H1 (cell line): ENCODE results near the gene MYCBP2. TPM values are rescaled to one million over a fixed set of nuclear protein-coding genes. Genes with fewer than 3 reads are reported as not detected.

ENCODE experiments used
- CTCF ChIA-PET: fragments of 300-600 bp; sonication (Branson Sonifier 250); formaldehyde crosslinking; loops from one replicate; lab custom pipeline; 2021; ENCODE audit not compliant: partially characterized antibody; lab: Charles Lee
- POLR2A ChIA-PET: fragments of 300-600 bp; sonication (Branson Sonifier 250); formaldehyde crosslinking; loops from one replicate; lab custom pipeline; 2021; ENCODE audit warnings: inconsistent platforms; ENCODE audit not compliant: partially characterized antibody; lab: Charles Lee
- DNase-seq, 2 experiments: peaks; one replicate each; pipeline versions ENCODE4 v3.0.0 to v3.0.0-alpha.2; 2010 to 2022; ENCODE audit warnings: low spot score in 2 of 2, low read depth in 1 of 2, mixed read lengths in 1 of 2
- FAIRE-seq: peaks from 2 replicates; lab custom pipeline; 2011; peaks lifted over from hg19 to GRCh38; lab: Jason Lieb, UNC
- H2AFZ ChIP-seq: 2 replicates; pipeline ENCODE4 v1.8.1; 2012; ENCODE audit warnings: low read length, inconsistent platforms
- H2AK5ac ChIP-seq: 2 replicates; pipeline ENCODE4 v1.6.1; 2013; ENCODE audit warnings: low read depth, low read length
- H2BK120ac ChIP-seq: replicated peaks from 2 replicates; pipeline ENCODE3; 2013; ENCODE audit warnings: low read depth, low read length, inconsistent platforms
- H2BK12ac ChIP-seq: 2 replicates; pipeline ENCODE4 v1.6.1; 2013; ENCODE audit warnings: low read depth, low read length
- H2BK15ac ChIP-seq: 2 replicates; pipeline ENCODE4 v1.6.1; 2013; ENCODE audit warnings: low read length
- H2BK20ac ChIP-seq: 2 replicates; pipeline ENCODE4 v1.6.1; 2013; ENCODE audit warnings: low read length
- H2BK5ac ChIP-seq: 2 replicates; pipeline ENCODE4 v1.6.1; 2013; ENCODE audit warnings: low read depth, low read length
- H3K14ac ChIP-seq: 2 replicates; pipeline ENCODE4 v1.6.1; 2013; ENCODE audit warnings: inconsistent platforms; ENCODE audit not compliant: insufficient read length
- H3K18ac ChIP-seq: 2 replicates; pipeline ENCODE4 v1.6.1; 2013; ENCODE audit warnings: low read length; ENCODE audit errors: extremely low read depth
- H3K23ac ChIP-seq: 2 replicates; pipeline ENCODE4 v1.6.1; 2013; ENCODE audit warnings: inconsistent platforms; ENCODE audit not compliant: insufficient read length
- H3K23me2 ChIP-seq: 2 replicates; pipeline ENCODE4 v1.6.1; 2013; ENCODE audit warnings: low read depth, low read length
- H3K27ac ChIP-seq: 2 replicates; pipeline ENCODE4 v1.6.1; 2011; ENCODE audit warnings: low read depth, low read length, inconsistent platforms
- H3K27me3 ChIP-seq, 4 experiments: replicated peaks in 1 of 4; 1 replicate in 1 of 4; 2 replicates in 3 of 4; pipeline versions ENCODE4 v1.6.1 to v1.8.1; 2011 to 2013; ENCODE audit warnings: low read length in 3 of 4, mild to moderate bottlenecking in 3 of 4, inconsistent platforms in 2 of 4, mixed read lengths in 2 of 4, moderate library complexity in 1 of 4; ENCODE audit not compliant: control insufficient read depth in 3 of 4, insufficient read depth in 3 of 4; ENCODE audit errors: extremely low read depth in 1 of 4
- H3K36me3 ChIP-seq, 4 experiments: 2 replicates each; pipeline versions ENCODE4 v1.6.1 to v1.8.1; 2011 to 2013; ENCODE audit warnings: mild to moderate bottlenecking in 4 of 4, low read length in 3 of 4, moderate library complexity in 2 of 4, control low read depth in 1 of 4, inconsistent platforms in 1 of 4; ENCODE audit not compliant: insufficient read depth in 4 of 4, control insufficient read depth in 2 of 4
- H3K4ac ChIP-seq: replicated peaks from 2 replicates; pipeline ENCODE3; 2013; ENCODE audit warnings: low read length, low read depth, mixed read lengths, inconsistent platforms; ENCODE audit not compliant: insufficient read length
- H3K4me1 ChIP-seq, 4 experiments: replicated peaks in 1 of 4; 1 replicate in 1 of 4; 2 replicates in 3 of 4; pipeline versions ENCODE4 v1.6.1 to v1.8.1; 2011 to 2013; ENCODE audit warnings: low read length in 3 of 4, inconsistent platforms in 2 of 4, mixed read lengths in 1 of 4; ENCODE audit not compliant: insufficient read depth in 4 of 4, control insufficient read depth in 3 of 4
- H3K4me2 ChIP-seq, 2 experiments: 2 replicates each; pipeline versions ENCODE4 v1.6.1 to v1.8.1; 2011 to 2013; ENCODE audit warnings: low read depth in 2 of 2, low read length in 2 of 2, control low read depth in 1 of 2, inconsistent platforms in 1 of 2, mild to moderate bottlenecking in 1 of 2; ENCODE audit not compliant: insufficient read depth in 1 of 2
- H3K4me3 ChIP-seq, 4 experiments: fragments of 200-600, 300-600 bp in 1 of 4; sonication (generic), shearing (Covaris generic), sonication (Bioruptor Twin) in 1 of 4; 2 replicates each; pipeline versions ENCODE4 v1.5.1 to v1.8.1; 2011 to 2016; ENCODE audit warnings: low read length in 4 of 4, low read depth in 3 of 4, control low read depth in 2 of 4, inconsistent platforms in 2 of 4, mild to moderate bottlenecking in 2 of 4, mixed read lengths in 1 of 4, moderate library complexity in 1 of 4; ENCODE audit not compliant: insufficient read depth in 2 of 4; ENCODE audit errors: extremely low read depth in 1 of 4
- H3K56ac ChIP-seq: replicated peaks from 2 replicates; pipeline ENCODE3; 2013; ENCODE audit warnings: low read depth, mild to moderate bottlenecking, mixed read lengths, low read length, inconsistent platforms; ENCODE audit not compliant: insufficient read length
- H3K79me1 ChIP-seq: 2 replicates; pipeline ENCODE4 v1.6.1; 2013; ENCODE audit warnings: low read depth, low read length, control low read depth
- H3K79me2 ChIP-seq, 2 experiments: 2 replicates each; pipeline versions ENCODE4 v1.6.1 to v1.8.1; 2012 to 2013; ENCODE audit warnings: low read length in 2 of 2, mild to moderate bottlenecking in 2 of 2, inconsistent platforms in 1 of 2; ENCODE audit not compliant: insufficient read depth in 2 of 2, control insufficient read depth in 1 of 2
- H3K9ac ChIP-seq, 4 experiments: replicated peaks in 1 of 4; 1 replicate in 1 of 4; 2 replicates in 3 of 4; pipeline versions ENCODE4 v1.6.1 to v1.8.1; 2011 to 2013; ENCODE audit warnings: low read depth in 3 of 4, low read length in 3 of 4, control low read depth in 2 of 4, mild to moderate bottlenecking in 2 of 4, moderate library complexity in 2 of 4, inconsistent platforms in 1 of 4; ENCODE audit errors: extremely low read depth in 1 of 4
- H3K9me3 ChIP-seq, 2 experiments: 2 replicates each; pipeline versions ENCODE4 v1.6.1 to v1.8.1; 2012 to 2013; ENCODE audit warnings: mild to moderate bottlenecking in 2 of 2, moderate library complexity in 2 of 2, control low read depth in 1 of 2, inconsistent platforms in 1 of 2, low read depth in 1 of 2, low read length in 1 of 2, mixed read lengths in 1 of 2; ENCODE audit not compliant: insufficient read depth in 2 of 2
- H4K20me1 ChIP-seq, 2 experiments: replicated peaks in 1 of 2; 2 replicates each; pipeline versions ENCODE3 to v1.8.1; 2011 to 2013; ENCODE audit warnings: inconsistent platforms in 2 of 2, low read length in 2 of 2, mild to moderate bottlenecking in 1 of 2; ENCODE audit not compliant: insufficient read depth in 2 of 2, control insufficient read depth in 1 of 2
- H4K5ac ChIP-seq: 2 replicates; pipeline ENCODE4 v1.6.1; 2013; ENCODE audit warnings: low read length, low read depth, mixed read lengths, inconsistent platforms; ENCODE audit not compliant: insufficient read length
- H4K8ac ChIP-seq: 2 replicates; pipeline ENCODE4 v1.8.0; 2013; ENCODE audit warnings: mild to moderate bottlenecking, moderate library complexity, low read length, inconsistent platforms; ENCODE audit not compliant: insufficient read depth; ENCODE audit errors: extremely low read depth
- H4K91ac ChIP-seq: replicated peaks from 2 replicates; pipeline ENCODE3; 2013; ENCODE audit warnings: low read length, mixed read lengths, inconsistent platforms; ENCODE audit not compliant: insufficient read length
- CBX8 ChIP-seq: fragments of 300-800, 300-1000 bp; sonication (generic); IDR thresholded peaks from 2 replicates; pipeline ENCODE4 v1.7.1; 2016; ENCODE audit warnings: low read depth, low read length, borderline replicate concordance
- EGR1 ChIP-seq: IDR thresholded peaks from 2 replicates; pipeline ENCODE4 v1.6.1; 2011; ENCODE audit warnings: low read depth, low read length, borderline replicate concordance
- GABPA ChIP-seq: IDR thresholded peaks from 2 replicates; pipeline ENCODE4 v1.6.1; 2011; ENCODE audit warnings: mild to moderate bottlenecking, low read length, moderate library complexity, borderline replicate concordance; ENCODE audit not compliant: insufficient read depth
- KDM1A ChIP-seq: fragments of 200-600, 300-600 bp; sonication (generic); IDR thresholded peaks from 2 replicates; pipeline ENCODE4 v1.7.1; 2016; ENCODE audit warnings: mild to moderate bottlenecking, low read length, borderline replicate concordance
- MAFK ChIP-seq: IDR thresholded peaks from 2 replicates; pipeline ENCODE4 v1.6.1; 2012; ENCODE audit warnings: low read depth, mild to moderate bottlenecking, improper control_type of control experiment, low read length
- SIRT6 ChIP-seq: IDR thresholded peaks from one replicate; pipeline ENCODE4 v1.7.1; 2012; ENCODE audit warnings: low read length, inconsistent platforms
- SIX5 ChIP-seq: IDR thresholded peaks from 2 replicates; pipeline ENCODE4 v1.6.1; 2011; ENCODE audit warnings: mild to moderate bottlenecking, low read depth, low read length
- SP4 ChIP-seq: IDR thresholded peaks from 2 replicates; pipeline ENCODE4 v1.6.1; 2012; ENCODE audit warnings: low read length, inconsistent platforms
- WGBS, 2 experiments: shearing (Covaris generic) in 1 of 2; methylation state at CpG; one replicate each; pipeline versions ENCODE4 v1.1.6 to v1.1.7; 2013 to 2015; ENCODE audit warnings: low lambda C conversion rate in 2 of 2, mixed read lengths in 2 of 2, inconsistent platforms in 1 of 2, low coverage in 1 of 2, missing lambda C conversion rate in 1 of 2; ENCODE audit not compliant: insufficient replicate concordance in 2 of 2, insufficient coverage in 1 of 2, insufficient read length in 1 of 2; ENCODE audit errors: extremely low coverage in 1 of 2, missing lambda C conversion rate in 1 of 2; 5-methylcytosine and 5-hydroxymethylcytosine counted together
- polyA plus RNA-seq, 7 experiments: library from polyadenylated mRNA; depleted of rRNA in 3 of 7; stranded (reverse) in 5 of 7; unstranded in 2 of 7; fragments of >200 nt in 5 of 7; fragments of 200-250 nt in 2 of 7; gene quantifications; 1 replicate in 5 of 7; 2 replicates in 1 of 7; 4 replicates in 1 of 7; pipeline versions ENCODE4 v1.2.1 to v1.2.3, GENCODE V29; 2011 to 2013; ENCODE audit warnings: missing spikeins in 2 of 7, mixed read lengths in 2 of 7
- total RNA-seq: library from RNA; stranded (reverse); fragmentation: NEBNext Ultra II Directional; extraction: Animal tissue kit (Norgen Biotek cat#: 25700); gene quantifications from 2 replicates; pipeline ENCODE4 v1.2.1, GENCODE V29; 2021

MYCBP2 gene
- total and polyA plus RNA-seq, 2 of the 8 experiments (the other 6 are each of a cell fraction or from before 2014, with no cell fraction given), result 19.0 to 52.1 TPM

DNA sequence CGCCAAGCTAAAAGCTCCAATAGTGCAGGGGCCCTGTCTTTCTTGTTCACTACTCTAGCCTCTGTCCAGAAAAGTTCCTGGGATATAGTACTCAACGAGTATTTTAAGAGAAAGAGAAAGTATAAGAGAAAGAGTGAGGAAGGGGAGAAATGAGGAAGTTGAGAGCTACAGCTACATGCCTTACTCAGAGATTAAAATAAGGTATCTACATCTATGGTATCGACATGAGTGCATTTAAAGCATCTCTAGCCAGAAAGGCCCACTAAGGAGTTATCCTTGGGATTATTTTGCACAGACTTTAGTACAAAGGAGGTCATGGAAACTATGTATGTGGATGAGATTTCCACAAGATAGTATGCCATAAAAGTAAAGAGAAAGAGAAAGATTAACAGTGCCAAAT lies 28.5 kb downstream of the MYCBP2 start:
- no peaks in the 10 kb centered on the region for H4K20me1 ChIP-seq
- no peak overlapping the region for H2AK5ac ChIP-seq
- no peak for DNase-seq
- H2BK5ac ChIP-seq, result no peak overlapping the region
- H3K23ac ChIP-seq, result no peak overlapping the region
- no peak overlapping the region for H2BK15ac ChIP-seq
- no peaks in the 10 kb centered on the region; the same call in 1 of the 2 replicates for H3K23me2 ChIP-seq
- no peak overlapping the region for H4K5ac ChIP-seq
- H3K79me2 ChIP-seq, result peaks cover 0 to 61% of the 10 kb centered on the region in 2 experiments; a peak in 2 of 4 replicates
- no peak overlapping the region for H3K4me3 ChIP-seq
- H3K4me1 ChIP-seq, result peaks cover 0 to 6% (median 0%) of the 10 kb centered on the region in 4 experiments; a peak in 3 of 7 replicates
- no peaks in the 10 kb centered on the region; the same call in 1 of the 2 replicates for H3K79me1 ChIP-seq
- H4K8ac ChIP-seq, result no peak overlapping the region
- FAIRE-seq, result no peak
- H3K27me3 ChIP-seq, result no peaks in the 10 kb centered on the region
- no peaks in the 10 kb centered on the region for H3K9me3 ChIP-seq
- H3K27ac ChIP-seq, result no peak overlapping the region
- H3K4me2 ChIP-seq, result no peak overlapping the region
- no peak overlapping the region for H4K91ac ChIP-seq
- H3K9ac ChIP-seq, result no peak overlapping the region
- no peak overlapping the region for H2AFZ ChIP-seq
- H3K14ac ChIP-seq, result no peak overlapping the region
- H3K36me3 ChIP-seq, result no peaks in the 10 kb centered on the region; a peak in 1 of 8 replicates
- TF ChIP-seq SP4, result no peak
- TF ChIP-seq CBX8, result no peak
- TF ChIP-seq SIX5, result no peak
- TF ChIP-seq KDM1A, result no peak
- no peak for TF ChIP-seq SIRT6
- no peak for TF ChIP-seq MAFK
- TF ChIP-seq GABPA, result no peak
- TF ChIP-seq EGR1, result no peak
- TF ChIP-seq, all 59 proteins: peak for 0
- POLR2A ChIA-PET, result no interaction called here
- Histone ChIP-seq H3K56ac (no peak overlapping the region), H3K18ac (no peak overlapping the region), H2BK120ac (no peak overlapping the region), H2BK20ac (no peak overlapping the region), H3K4ac (no peak overlapping the region), H2BK12ac (no peak overlapping the region)
- CTCF ChIA-PET, result no interaction called here
- WGBS, 2 experiments, result 86% methylated on average over 3 of the region's 3 CpGs; no CpG with 5 or more reads in 1 of the 2 experiments
